Activated naive CD4-positive, alpha-beta T cell treated with anti-CD3 and anti-CD28 coated beads, Interleukin-2, amount 50 U/mL, for 16 hours (primary cell): ENCODE results near the gene PIWIL4.
A peak's percentile ranks its signal among the peaks of the same experiment; 100 is the strongest.

ENCODE experiments used
- DNase-seq: peaks from one replicate; pipeline ENCODE4 v3.0.0-alpha.2; 2020

PIWIL4 gene

DNA sequence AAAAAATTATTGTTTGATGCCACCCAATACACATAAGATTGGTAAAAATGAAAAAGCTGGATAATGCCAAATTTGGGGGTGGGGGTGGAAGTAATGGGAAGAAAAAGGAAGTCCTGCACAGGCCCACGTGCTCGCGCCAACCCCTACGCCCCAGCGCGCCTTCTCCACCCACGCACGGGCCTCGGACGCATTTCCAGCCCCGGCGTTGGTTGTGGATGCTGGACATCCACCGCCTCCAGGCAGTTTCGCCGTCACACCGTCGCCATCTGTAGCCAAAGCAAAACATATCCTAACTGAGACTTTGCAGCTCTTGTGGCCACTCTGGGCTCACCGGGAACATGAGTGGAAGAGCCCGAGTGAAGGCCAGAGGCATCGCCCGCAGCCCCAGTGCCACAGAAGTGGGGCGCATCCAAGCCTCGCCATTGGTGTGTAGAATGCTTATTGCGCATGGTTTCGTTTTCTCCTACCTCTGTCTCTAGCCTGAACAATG lies at the start of gene PIWIL4:
PIWIL4 (plus strand) TSS at position 188 of the 490 bp plus-strand sequence; CDS start at position 339, 151 bp downstream.
- DNase-seq, result no peak

DNA sequence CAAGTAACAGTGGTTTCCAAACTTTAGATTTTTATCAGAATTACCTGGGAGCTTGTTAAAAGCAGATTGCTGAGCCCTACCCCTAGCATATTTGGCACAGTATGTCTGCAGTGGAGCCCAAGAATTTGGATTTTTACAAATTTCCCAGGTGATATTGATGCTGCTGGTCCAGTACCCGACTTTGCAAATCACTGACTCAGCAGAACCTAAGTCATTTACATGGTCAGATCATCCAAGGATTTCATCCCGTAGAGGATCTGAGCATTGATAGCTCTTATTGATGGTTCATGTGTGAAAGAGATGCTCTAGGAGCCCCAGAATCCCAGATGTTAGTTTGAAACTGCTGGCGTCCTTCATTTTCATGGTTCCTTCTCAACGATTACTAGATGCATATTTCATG lies 48.9 kb upstream of the PIWIL4 start:
- DNase-seq, result no peak

DNA sequence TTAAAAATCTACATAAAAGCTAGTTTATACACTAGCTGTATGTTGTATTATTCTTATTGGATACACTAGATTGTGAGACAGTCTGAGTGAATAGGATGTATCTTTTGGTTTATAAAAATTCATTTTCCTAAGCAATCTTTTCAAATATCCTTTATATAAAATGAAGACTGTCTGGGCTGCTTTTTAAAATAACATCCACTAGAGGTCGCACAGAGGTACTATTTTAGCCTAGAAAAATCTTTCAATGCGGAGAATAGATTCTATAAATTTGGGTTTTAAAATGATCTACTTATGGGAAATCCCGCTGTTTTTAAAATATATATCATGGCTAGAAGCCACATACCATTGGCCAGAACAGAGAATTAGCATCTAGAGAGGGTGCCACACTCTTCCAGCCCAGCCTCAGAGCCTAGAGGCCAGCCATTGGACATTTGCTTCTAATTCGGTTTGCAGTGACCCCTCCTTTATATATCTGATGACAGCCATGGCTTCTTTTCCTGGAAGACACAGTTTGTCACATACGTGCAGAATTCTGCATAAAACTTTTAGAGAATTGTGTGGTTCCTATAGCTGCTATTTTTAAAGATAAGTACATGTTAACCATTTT lies 47.6 kb upstream of the PIWIL4 start:
- no peak for DNase-seq

DNA sequence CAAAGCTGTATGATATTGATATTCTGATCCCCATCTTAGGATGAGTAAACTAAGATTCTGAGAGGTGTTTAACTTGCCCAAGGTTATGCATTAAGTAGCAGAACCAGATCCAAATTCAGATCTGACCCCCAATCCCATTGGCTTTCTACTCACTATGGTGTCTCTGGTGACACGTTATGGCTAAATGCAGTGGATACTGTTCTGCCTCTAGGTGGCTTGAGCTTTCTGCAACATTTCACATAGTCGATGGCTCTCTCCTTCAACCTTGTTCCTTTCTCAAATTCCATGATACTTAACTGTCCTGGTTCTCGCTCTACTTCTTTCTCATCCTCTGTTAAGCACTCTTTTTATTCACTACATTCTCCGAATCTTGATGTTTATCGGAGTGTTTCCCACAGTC lies 45.5 kb upstream of the PIWIL4 start:
- no peak for DNase-seq

DNA sequence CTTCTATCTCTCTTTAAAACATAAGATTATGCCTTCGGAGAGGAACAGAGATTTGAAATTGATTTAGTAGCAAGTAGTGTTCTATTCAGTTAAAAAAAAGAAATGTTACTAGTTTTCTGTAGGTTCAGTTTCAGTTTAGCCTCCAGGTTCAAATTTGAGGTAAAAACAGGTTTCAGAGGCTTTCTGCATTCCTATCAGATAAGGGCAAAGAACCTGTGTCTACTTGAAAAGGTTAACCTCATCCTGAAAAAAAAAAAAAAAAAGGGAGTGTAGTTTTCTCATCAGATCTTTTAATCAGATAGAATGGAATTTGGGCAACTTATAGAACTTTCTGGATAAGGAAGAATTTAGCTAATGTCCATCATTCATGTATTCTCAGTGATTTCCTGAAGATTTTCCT lies 42.8 kb upstream of the PIWIL4 start:
- DNase-seq, result no peak

DNA sequence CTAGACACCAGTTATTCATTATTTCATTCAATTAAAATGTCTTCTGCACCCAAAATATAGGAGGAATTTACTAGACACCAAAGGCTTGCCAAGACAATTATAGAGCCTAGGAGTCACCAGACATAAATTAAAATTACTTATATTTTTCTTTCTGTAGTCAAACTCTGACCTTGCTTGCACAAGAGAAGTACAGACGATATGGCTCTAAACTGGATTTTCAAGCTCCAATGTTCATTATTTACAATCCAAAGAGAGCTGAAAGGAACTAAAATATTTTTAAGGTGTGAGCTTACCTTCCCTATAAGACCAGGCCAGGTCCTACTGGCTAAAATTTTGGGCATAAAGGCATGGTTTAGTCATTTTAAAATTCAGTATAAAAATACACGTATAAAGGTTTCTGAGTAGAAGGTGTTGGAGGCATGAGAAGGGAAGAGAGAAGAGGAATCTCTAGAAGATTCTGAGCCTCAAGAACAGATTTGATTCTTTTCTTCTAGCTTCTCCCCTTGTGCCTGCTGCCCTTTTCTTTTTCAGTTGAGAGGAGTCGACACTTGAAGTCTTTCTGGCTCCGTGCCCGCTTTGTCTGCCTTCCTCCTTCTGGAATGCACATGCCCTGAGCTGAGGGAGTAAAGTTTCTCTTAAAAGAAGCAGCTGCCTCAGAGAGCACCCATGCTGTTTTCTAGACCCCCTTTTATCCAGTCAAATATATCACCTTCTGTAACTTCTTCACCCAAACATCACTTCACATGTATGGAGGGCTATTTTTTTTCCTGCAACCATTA lies 41.4 kb upstream of the PIWIL4 start:
- no peak for DNase-seq

DNA sequence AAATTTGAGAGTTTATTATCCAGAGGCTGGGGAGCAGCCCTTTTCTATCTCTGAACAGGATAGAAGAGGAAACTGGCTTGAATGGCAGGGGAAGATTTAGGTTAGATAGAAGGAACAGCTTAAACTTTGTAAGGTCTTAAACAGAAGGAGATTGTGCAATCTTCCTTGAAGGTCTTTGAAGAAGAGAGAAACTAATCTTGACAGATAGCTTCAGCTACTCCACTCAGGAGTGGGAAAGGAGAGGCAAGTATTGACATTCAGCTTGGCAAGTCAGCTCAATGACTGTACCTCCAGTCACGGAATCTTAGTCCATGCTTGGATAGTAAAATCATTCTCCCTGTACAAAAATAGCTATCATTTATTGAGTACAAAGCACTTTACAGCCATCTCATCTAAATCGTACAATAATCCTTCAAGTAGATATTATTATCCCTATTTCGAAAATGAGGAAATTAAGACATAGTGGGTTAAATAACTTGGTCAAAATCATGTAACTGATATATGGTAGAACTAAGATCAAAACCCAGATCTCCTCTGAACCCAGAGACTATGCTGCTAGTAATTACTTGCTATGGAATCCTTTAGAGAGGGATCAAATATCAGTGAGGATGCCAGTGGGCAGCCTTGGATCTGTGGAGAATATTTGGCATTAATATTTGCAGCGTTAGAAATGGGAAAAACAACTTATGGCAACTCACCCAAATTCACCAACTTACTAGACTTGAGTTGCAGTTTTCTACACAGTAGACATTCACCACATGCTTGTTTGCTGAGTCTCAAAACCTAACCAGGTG lies 40.3 kb upstream of the PIWIL4 start:
- DNase-seq, result no peak

DNA sequence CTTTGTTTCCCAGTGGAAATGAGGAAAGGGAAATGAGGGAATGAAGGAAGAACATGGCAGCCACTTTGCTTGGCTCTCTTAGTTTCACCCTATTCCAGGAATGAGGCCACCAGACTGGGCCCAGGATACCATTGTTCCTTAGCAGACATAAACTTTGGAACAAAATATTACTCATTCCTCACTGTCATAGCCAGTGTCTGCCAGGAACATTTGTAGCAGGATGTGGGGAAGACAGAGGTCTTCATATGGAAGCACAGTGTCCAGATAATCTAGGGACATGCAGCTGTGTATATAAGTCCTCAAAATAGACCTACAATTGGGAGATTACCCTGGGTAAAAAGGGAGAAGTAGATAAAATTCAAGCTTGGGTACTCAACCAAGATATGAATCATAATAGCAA lies 38.6 kb upstream of the PIWIL4 start:
- no peak for DNase-seq

DNA sequence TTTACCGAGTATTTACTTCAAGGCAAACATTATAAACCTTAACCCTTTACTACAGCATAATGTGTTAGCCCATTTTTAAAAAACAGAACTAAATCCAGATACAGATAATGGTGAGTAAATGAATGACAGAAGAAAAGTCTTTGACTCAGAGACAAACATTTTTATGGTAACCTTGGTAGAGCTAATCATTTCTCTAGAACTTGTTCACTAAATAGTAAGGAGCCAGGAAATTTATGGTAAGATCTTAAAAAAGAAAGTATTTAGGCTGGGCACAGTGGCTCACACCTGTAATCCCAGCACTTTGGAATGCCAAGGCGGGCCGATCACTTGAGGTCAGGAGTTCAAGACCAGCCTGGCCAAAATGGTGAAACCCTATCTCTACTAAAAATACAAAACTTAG lies 35.0 kb upstream of the PIWIL4 start:
- no peak for DNase-seq

DNA sequence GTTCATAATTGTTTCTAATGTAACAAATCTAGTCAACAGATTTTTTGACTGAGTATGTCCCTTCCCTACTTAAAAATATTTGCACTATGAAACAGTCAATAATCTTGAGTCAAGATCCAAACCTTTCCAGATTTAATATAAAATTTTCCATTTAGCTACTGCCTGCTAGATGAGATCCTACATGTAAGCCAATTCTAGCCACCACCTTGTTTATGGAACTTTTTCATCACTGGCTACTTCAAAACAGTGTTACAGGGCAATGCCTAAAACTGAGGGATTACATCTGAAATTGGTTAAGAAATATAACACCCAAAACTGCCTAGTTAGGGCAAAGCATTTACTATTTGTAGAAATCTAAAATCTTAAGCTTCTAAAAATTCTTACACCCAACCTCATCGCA lies 34.0 kb upstream of the PIWIL4 start:
- DNase-seq, result no peak

DNA sequence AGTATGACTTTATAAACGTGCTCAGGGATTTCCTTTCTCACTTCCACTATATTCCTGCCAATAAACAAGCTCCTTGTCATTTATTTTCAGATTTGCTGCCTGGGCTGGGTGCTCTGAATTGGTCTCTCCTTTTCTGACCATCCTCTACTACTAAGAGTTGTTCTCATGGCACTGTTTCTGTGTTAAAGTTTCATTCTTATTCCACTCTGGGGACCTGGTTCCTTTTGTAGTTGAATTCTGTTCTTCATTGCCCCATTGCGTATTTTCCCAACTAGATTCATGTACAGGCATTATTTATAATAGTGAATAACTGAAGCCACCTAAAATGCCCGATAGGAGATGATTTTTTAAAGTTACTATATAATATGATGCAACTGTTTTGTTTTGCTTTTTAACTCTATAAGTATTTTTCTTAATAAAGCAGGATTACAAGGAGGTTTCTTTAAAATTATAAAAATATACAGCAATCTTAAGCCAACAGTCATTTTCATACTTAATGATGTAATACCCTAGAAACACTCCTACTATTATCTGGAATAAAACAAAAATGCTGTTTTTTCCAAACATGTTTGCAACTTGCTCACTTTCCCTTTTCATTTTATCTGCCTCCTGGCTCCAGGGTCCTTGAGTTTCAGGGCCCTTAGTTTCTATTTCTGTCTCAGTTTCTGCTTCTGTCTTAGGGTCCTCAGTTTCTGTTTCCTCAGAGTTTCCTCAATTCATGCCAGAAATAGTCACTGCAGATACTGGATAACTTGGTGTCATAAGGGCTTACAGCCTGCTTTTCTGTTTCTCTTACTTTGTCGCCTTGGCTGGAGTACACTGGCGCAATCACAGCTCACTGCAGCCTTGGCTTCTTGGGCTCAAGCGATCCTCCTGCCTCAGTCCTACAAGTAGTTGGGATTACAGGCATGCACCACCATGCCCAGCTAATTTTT lies 33.2 kb upstream of the PIWIL4 start:
- no peak for DNase-seq

DNA sequence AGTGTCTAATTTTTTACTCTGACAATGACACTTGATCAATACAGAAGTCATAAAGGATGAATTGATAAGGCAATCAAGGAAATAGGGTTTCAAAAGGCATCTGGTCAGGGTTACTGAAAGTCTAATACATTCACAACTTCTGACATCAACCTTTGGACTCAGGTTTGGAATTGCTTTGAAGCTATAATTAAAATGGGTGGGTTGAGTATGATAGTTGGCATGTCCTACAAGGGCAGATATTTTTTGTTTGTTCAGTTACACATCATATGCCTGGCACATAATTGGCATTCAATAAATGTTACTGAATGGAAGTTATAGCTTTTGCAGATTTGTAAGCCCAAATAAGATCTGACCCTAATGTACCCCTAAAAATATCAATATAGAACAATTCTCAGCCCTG lies 30.8 kb upstream of the PIWIL4 start:
- DNase-seq, result no peak

DNA sequence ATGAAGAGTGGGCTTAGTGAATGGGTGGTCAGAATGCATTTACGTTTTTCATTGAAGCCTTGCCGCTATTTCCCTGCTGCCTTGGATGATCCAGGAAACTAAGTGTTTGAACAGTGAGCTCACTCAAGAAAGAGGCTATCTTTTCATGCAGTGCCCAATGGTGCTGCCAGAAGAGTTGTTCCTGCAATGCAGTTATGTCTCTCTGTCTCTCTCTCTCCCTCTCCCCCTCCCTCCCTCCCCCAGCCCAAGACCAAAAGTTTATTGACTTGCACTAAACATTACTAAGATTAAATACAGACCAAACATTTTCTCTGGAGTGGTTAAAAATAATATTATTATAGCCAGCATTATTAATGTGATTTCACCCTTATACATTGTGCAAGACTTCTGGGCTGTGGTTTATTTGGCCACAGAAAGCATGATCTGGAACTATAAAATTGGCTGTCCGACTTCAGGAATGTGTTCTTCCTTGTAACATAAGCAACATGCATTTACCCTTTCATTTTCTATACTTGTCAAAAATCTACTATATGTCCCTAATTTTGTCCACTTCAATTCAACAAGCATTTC lies 30.1 kb upstream of the PIWIL4 start:
- no peak for DNase-seq

DNA sequence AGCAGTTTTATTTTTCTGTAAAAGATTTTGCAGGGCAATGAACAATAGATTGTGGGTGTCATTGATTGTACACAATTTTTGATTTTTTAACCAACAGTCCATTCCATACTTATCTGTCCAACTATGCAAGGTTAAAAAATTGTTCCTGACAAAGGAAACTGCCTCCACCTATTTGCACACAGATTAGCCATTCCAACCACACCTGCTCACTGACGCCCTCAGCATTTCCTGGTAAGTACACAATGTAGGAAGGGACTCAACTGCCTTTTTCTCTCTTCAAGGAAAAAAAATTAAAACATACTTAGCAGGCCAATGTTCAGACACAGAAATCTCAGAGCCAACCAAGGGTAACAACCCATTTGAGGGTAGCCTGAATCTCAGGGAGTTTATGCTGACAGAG lies 27.7 kb upstream of the PIWIL4 start:
- no peak for DNase-seq

DNA sequence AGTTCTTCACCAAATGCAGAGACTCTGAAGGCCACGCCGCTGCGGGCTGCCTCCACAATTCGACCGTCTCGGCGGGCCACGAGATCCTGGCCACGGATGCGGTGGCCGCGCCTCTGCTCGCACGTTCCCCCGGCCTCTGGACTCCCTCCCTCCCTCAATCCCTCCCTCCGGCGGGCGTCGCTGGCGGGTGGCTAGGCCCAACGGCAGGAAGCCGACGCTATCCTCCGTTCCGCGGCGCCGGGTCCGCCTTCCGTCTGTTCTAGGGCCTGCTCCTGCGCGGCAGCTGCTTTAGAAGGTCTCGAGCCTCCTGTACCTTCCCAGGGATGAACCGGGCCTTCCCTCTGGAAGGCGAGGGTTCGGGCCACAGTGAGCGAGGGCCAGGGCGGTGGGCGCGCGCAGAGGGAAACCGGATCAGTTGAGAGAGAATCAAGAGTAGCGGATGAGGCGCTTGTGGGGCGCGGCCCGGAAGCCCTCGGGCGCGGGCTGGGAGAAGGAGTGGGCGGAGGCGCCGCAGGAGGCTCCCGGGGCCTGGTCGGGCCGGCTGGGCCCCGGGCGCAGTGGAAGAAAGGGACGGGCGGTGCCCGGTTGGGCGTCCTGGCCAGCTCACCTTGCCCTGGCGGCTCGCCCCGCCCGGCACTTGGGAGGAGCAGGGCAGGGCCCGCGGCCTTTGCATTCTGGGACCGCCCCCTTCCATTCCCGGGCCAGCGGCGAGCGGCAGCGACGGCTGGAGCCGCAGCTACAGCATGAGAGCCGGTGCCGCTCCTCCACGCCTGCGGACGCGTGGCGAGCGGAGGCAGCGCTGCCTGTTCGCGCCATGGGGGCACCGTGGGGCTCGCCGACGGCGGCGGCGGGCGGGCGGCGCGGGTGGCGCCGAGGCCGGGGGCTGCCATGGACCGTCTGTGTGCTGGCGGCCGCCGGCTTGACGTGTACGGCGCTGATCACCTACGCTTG lies 23.2 kb upstream of the PIWIL4 start, which contains the start of gene FUT4:
FUT4 (plus strand) TSS at position 227 of the 951 bp plus-strand sequence; CDS start at position 440, 213 bp downstream.
- peak; percentile 76 for DNase-seq

DNA sequence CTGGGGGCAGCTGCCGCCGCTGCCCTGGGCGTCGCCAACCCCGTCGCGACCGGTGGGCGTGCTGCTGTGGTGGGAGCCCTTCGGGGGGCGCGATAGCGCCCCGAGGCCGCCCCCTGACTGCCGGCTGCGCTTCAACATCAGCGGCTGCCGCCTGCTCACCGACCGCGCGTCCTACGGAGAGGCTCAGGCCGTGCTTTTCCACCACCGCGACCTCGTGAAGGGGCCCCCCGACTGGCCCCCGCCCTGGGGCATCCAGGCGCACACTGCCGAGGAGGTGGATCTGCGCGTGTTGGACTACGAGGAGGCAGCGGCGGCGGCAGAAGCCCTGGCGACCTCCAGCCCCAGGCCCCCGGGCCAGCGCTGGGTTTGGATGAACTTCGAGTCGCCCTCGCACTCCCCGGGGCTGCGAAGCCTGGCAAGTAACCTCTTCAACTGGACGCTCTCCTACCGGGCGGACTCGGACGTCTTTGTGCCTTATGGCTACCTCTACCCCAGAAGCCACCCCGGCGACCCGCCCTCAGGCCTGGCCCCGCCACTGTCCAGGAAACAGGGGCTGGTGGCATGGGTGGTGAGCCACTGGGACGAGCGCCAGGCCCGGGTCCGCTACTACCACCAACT lies 22.4 kb upstream of the PIWIL4 start:
- DNase-seq, result no peak

DNA sequence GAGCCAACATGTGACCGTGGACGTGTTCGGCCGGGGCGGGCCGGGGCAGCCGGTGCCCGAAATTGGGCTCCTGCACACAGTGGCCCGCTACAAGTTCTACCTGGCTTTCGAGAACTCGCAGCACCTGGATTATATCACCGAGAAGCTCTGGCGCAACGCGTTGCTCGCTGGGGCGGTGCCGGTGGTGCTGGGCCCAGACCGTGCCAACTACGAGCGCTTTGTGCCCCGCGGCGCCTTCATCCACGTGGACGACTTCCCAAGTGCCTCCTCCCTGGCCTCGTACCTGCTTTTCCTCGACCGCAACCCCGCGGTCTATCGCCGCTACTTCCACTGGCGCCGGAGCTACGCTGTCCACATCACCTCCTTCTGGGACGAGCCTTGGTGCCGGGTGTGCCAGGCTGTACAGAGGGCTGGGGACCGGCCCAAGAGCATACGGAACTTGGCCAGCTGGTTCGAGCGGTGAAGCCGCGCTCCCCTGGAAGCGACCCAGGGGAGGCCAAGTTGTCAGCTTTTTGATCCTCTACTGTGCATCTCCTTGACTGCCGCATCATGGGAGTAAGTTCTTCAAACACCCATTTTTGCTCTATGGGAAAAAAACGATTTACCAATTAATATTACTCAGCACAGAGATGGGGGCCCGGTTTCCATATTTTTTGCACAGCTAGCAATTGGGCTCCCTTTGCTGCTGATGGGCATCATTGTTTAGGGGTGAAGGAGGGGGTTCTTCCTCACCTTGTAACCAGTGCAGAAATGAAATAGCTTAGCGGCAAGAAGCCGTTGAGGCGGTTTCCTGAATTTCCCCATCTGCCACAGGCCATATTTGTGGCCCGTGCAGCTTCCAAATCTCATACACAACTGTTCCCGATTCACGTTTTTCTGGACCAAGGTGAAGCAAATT lies 21.7 kb upstream of the PIWIL4 start:
- DNase-seq, result no peak

DNA sequence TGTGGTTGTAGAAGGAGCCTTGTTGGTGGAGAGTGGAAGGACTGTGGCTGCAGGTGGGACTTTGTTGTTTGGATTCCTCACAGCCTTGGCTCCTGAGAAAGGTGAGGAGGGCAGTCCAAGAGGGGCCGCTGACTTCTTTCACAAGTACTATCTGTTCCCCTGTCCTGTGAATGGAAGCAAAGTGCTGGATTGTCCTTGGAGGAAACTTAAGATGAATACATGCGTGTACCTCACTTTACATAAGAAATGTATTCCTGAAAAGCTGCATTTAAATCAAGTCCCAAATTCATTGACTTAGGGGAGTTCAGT lies 21.1 kb upstream of the PIWIL4 start:
- DNase-seq, result no peak

DNA sequence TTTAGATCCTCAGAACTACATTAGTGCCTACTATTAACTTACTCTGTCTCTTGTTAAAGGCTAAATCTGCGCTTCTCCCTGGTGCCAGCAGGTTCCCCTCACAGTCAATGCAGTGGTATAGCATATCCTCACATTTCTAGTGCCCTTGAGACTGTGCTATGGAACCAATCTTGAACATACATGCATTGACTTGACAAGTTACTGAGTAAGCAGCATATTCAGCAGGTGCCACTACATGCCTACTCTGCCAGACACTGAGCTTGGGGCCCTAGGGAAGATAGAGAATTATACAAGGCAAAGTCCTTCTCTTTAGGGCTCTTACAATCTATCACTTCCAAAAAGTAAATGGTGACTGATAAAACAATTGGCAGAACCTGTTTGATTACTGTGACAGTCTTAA lies 20.3 kb upstream of the PIWIL4 start:
- DNase-seq, result no peak

DNA sequence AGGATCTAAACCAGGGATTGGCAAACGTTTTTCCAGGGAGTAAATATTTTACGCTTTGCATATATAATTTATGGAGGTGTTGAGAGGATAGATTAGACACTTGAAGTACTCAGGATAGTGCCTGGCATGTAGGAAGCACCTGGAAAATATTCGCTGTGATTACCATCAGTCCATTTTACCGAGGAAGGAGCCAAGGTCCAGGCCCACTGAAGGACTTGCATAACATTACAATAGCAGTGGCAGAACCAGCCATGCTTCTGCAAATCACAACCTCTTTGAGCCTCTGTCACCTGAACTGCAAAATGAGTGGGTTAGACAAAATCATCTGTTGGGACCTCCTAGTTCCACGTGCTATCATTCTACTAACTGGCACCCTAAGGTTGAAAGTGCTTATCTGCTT lies 18.0 kb upstream of the PIWIL4 start:
- no peak for DNase-seq
